Neural progenitor cell (in vitro differentiated cells): ENCODE results near the gene TRABD2B.

Experiments
- CTCF ChIP-seq: fragments of 200-600 bp; sonication (generic); IDR thresholded peaks from 2 replicates; pipeline ENCODE4 v1.5.1; 2017; ENCODE audit warnings: antibody characterized with exemption, mild to moderate bottlenecking
- EZH2 ChIP-seq: fragments of 200-600 bp; sonication (generic); IDR thresholded peaks from 2 replicates; pipeline ENCODE4 v1.6.1; 2017; ENCODE audit warnings: antibody characterized with exemption, mild to moderate bottlenecking, moderate library complexity
- EZH2phosphoT487 ChIP-seq: fragments of 200-600 bp; sonication (generic); IDR thresholded peaks from 2 replicates; pipeline ENCODE4 v1.6.1; 2017; ENCODE audit warnings: antibody characterized with exemption

DNA sequence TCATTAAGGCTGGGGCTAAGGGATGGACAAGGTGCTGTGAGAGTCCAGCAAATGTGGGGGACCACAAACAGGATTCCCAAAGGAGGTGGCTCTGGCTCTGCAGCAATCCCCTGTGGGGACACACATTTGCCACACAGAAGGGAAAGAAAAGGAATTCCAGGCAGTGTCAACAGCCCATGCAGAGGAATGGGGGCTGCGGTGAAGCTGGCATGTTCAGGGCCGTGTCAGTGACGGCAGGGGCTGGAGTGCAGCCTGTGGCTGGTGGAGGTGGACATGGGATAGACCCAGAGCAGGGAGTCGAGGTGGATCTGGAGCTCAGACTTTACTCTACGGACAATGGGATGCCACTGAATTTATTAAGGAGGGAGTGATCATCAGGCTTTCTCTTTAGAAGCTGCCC is 183.2 kb downstream of the TRABD2B start:
- TF ChIP-seq CTCF (no peak), EZH2phosphoT487 (no peak), EZH2 (no peak)
